Activated CD8-positive, alpha-beta memory T cell treated with anti-CD3 and anti-CD28 coated beads, Interleukin-2, amount 10 ng/mL, durations not matched to agents 7 days and 5 days (primary cell): ENCODE results near the gene POMT2. TPM values are rescaled to one million over a fixed set of nuclear protein-coding genes. Genes with fewer than 3 reads are reported as not detected.

ENCODE experiments used
- ATAC-seq: fragments of 150-1000 bp; cut with Tn5 transposase; one replicate; pipeline ENCODE4 v1.10.0; 2021; ENCODE audit warnings: moderate library complexity
- CTCF ChIA-PET: fragments of 350-600 bp; sonication (Branson Sonifier 250); formaldehyde crosslinking; loops from one replicate; lab custom pipeline; 2021; ENCODE audit warnings: antibody characterized with exemption; lab: Charles Lee
- DNase-seq: peaks from one replicate; pipeline ENCODE4 v3.0.0-alpha.2; 2020
- H3K27ac Mint-ChIP-seq: one replicate; pipeline ENCODE4 v1.8.0; 2021; ENCODE audit warnings: mild to moderate bottlenecking, mixed read lengths
- H3K27me3 Mint-ChIP-seq: one replicate; pipeline ENCODE4 v1.8.0; 2021; ENCODE audit warnings: mixed read lengths
- H3K36me3 Mint-ChIP-seq: one replicate; pipeline ENCODE4 v1.8.0; 2021; ENCODE audit warnings: mild to moderate bottlenecking, mixed read lengths
- H3K4me1 Mint-ChIP-seq: one replicate; pipeline ENCODE4 v1.8.0; 2021; ENCODE audit warnings: mixed read lengths
- H3K4me3 Mint-ChIP-seq: one replicate; pipeline ENCODE4 v1.8.0; 2021; ENCODE audit warnings: mild to moderate bottlenecking, moderate library complexity, mixed read lengths
- H3K9me3 Mint-ChIP-seq: one replicate; pipeline ENCODE4 v1.8.0; 2022; ENCODE audit warnings: low read depth, mixed read lengths
- total RNA-seq, 2 experiments: library from RNA; stranded (reverse); gene quantifications; one replicate each; pipeline ENCODE4 v1.2.3, GENCODE V29; 2021

POMT2 gene
- total RNA-seq, 2 experiments from 2014 or later = 14.3 to 16.2 TPM

DNA sequence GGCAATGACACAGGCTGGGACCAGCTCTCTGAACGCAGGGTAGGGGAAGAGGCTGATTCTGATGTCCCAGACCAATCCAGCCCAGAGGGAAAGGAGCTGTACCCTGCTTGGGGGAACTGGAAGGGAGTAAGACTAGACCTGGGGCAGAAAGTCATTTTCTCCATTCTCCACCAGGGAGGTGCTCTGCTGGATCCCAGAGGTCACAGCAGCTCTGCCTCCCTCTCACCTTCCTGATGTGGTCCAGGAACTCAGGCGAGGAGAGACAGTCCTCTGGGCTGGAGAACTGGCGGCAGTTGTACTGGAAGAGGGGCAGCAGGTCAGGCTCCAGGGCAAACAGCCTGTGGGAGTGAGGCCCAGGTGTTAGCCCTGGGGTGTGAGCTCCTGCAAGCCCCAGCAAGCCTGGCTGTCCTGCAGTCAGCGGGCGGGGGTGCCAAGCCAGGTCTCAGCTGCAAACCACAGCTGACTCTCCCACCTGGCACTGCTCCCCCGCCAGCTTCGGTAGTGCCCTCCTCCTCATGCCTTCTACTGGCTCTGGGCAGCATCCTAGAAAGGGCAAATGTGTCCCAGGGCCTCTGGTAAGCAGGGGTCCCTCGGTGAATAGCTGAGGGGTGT lies 51.6 kb downstream of the POMT2 start:
- Mint-ChIP-seq H3K27ac (no peak overlapping the region), H3K9me3 (peaks cover 2% of the 10 kb centered on the region), H3K4me1 (no peaks in the 10 kb centered on the region), H3K36me3 (no peaks in the 10 kb centered on the region), H3K27me3 (peaks cover 45% of the 10 kb centered on the region), H3K4me3 (no peak overlapping the region)
- ATAC-seq (no peak), DNase-seq (no peak)
- CTCF ChIA-PET = interaction anchor here (1.0 kb wide), 1 partner anchor 47 kb away, joined by 3 read pairs; no protein-coding TSS in a partner anchor

DNA sequence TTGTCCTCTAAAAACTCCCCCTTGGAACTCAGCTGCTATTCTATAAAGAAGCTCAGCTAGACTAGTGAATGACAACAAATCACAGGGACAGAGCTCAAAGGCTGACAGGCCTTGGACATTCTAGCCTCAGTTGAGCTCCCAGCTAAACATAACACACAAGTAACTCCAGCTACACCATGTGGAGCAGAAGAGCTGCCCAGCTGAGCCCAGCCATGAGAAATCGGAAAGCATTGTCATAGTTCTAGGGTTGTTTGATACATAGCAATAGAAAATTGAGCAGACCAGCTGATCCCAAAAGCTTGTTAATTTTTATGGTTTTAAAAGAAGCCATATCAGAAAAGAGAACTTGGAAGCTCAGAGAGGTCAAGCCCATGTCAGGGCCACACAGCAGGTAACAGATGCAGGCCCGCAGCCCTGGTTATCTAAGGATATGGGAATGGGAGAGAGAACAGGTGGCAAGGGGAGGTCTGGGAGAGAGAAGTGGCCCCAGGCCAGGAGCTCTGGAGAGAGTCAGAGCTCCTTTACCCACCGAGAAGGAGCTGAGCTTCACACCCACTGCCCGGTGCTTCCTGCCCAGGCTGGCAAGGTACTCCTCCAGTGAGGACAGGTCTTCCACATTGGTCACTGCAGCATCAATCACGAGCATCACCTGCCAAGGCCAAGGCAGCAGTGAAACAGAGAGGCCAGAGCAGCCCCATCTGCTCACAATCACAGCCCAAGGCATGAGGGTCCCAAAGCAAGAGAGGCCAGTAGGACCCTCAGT lies 52.6 kb downstream of the POMT2 start:
- ATAC-seq = no peak
- CTCF ChIA-PET = interaction anchor here (1.0 kb wide), 1 partner anchor 48 kb away, joined by 3 read pairs; no protein-coding TSS in a partner anchor
- Mint-ChIP-seq H3K27ac (no peak overlapping the region), H3K9me3 (peaks cover 2% of the 10 kb centered on the region), H3K4me1 (no peaks in the 10 kb centered on the region), H3K27me3 (peaks cover 53% of the 10 kb centered on the region), H3K4me3 (no peak overlapping the region), H3K36me3 (no peaks in the 10 kb centered on the region)
- DNase-seq = no peak

DNA sequence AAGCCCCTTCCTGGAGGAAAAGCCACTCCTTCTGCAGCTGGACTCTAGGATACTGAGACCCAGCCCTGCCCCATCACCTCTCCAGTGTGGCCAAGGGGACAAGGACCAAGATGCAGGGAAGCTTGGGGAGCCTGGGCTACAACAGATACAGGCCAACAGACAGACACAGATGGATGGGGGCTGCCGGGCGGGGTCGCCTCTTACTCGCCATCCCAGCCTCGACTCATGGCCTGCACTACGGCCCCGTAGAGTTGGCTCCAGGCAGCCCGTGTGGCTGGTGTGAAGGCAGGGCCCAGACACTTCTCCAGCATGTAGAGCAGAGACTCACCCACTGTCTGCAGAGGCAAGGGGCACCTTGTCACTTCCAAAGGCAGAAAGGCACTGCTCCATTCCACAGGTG lies 54.3 kb downstream of the POMT2 start:
- Mint-ChIP-seq H3K36me3 (no peaks in the 10 kb centered on the region), H3K27me3 (peaks cover 45% of the 10 kb centered on the region), H3K4me1 (no peaks in the 10 kb centered on the region), H3K9me3 (peaks cover 2% of the 10 kb centered on the region), H3K27ac (no peak overlapping the region), H3K4me3 (no peak overlapping the region)
- no peak for DNase-seq
- CTCF ChIA-PET = no interaction called here
- no peak for ATAC-seq

DNA sequence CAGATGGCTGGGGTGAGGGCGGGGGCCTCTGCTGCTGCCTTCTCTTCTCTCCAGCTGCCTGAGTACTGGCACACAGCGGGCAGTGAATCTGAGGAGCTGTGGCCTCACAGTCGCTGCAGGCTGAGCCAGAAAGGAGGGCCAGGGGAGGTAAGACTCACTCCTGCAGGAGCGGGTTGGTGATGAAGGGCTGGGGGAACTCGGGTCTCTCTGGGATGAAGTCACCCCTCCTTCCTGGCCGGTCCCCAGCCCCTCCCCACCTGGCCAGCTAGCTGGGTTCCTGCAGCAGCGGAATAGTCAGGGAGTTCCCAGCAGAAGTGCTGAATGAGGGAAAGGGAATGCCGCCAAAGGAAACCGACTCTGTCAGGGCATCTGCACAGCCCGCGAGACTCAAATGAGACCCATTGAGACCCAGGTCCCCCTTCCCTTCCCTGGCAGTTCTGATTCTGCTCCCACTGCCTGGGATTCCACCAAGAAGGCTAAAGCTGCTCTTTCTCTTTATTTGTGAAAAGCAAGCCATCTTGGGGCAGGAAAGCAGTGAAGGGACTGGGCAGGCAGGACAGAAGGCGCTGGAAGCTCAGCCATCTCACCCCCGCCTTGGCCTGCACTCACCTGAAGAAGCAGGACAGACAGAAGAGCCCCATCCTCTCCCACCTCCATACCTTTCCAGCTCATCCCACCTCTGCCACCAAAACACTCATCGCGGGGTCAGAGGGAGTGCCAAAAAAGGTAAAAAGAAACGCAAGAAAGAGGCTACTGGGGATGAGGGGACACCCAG lies 54.9 kb downstream of the POMT2 start:
- H3K9me3 Mint-ChIP-seq = peaks cover 2% of the 10 kb centered on the region
- peaks cover 46% of the 10 kb centered on the region for H3K27me3 Mint-ChIP-seq
- no peak overlapping the region for H3K27ac Mint-ChIP-seq
- no peak for ATAC-seq
- H3K4me3 Mint-ChIP-seq = no peak overlapping the region
- no peaks in the 10 kb centered on the region for H3K36me3 Mint-ChIP-seq
- CTCF ChIA-PET = no interaction called here
- no peaks in the 10 kb centered on the region for H3K4me1 Mint-ChIP-seq
- no peak for DNase-seq

DNA sequence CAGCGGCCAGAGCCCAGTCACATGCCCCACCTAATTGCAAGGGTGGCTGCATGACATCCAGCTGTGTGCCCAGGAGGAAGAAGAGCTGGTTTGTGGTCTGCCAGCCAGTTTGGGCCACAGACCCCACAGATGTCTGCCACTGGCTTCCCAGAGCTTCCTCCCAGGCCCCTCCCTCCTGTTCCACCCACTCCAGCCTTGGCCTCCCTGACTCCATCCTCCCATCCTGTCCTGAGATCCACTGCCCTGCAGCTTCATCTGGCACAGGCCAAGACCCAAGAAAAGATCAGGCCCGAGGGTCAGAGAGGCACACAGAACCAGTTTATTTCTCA lies 55.5 kb downstream of the POMT2 start:
- ATAC-seq = no peak
- DNase-seq = no peak
- no peaks in the 10 kb centered on the region for H3K36me3 Mint-ChIP-seq
- no peak overlapping the region for H3K27ac Mint-ChIP-seq
- no peak overlapping the region for H3K4me3 Mint-ChIP-seq
- no peaks in the 10 kb centered on the region for H3K4me1 Mint-ChIP-seq
- peaks cover 44% of the 10 kb centered on the region for H3K27me3 Mint-ChIP-seq
- CTCF ChIA-PET = no interaction called here
- H3K9me3 Mint-ChIP-seq = peaks cover 2% of the 10 kb centered on the region

DNA sequence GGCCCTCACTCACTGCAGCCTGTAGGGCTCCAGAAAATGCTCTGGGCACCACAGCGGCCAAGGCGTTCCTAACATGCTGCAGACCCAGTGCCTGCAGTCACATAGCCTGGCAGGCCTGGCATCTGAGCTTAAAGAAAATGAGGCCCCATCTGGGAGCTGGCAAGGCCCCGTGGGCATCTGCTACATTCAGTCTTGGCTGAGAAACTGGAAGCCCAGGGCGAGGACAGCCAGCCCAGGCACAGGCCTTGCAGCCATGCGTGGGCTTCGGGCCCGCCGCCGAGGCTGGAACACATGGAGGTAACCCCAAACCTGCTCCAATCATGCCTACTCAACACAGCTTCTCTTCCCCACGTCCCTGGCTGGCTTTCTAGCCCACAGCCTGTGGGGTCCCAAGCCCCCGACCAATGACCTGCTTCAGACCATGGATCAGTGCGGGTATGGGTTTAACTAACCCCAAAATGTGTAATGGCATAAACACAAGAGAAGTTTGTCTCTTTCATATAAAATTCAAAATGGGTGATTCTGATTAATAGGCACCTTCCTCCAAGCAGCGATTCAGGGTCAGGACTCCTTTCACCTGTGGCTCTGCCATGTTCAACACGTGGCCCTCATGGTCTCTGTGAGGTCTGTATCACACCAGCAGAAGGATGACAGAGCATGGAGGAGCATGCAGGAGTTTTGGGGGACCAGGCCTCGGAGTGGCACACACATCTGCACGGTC lies 56.1 kb downstream of the POMT2 start:
- H3K9me3 Mint-ChIP-seq = peaks cover 2% of the 10 kb centered on the region
- no peak overlapping the region for H3K27ac Mint-ChIP-seq
- ATAC-seq = no peak
- CTCF ChIA-PET = no interaction called here
- H3K4me3 Mint-ChIP-seq = no peak overlapping the region
- H3K27me3 Mint-ChIP-seq = peaks cover 39% of the 10 kb centered on the region
- DNase-seq = no peak
- H3K36me3 Mint-ChIP-seq = no peaks in the 10 kb centered on the region
- no peaks in the 10 kb centered on the region for H3K4me1 Mint-ChIP-seq

DNA sequence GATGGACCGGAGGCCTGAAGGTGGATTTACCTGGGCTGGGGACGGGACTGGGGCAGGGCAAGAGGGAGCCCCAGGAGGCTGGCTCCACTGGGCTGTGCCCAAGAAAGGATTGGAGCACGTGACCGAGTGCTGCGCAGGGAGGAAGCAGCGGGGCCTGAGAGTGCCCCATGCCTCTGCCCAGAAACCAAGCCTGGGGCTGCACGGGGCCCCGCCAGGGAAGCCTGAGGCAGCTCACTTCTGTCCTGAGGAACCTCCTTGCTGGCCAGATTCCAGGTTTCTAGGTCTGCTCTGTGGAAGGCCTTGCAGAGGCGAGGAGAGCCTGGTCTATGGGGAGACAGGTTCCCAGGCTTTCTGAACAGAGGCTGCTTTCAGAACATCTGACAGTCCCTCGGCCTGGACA lies 60.1 kb downstream of the POMT2 start:
- DNase-seq = no peak
- H3K9me3 Mint-ChIP-seq = no peaks in the 10 kb centered on the region
- CTCF ChIA-PET = no interaction called here
- peaks cover 20% of the 10 kb centered on the region for H3K27me3 Mint-ChIP-seq
- no peak overlapping the region for H3K27ac Mint-ChIP-seq
- no peak overlapping the region for H3K4me3 Mint-ChIP-seq
- H3K4me1 Mint-ChIP-seq = no peaks in the 10 kb centered on the region
- no peak for ATAC-seq
- no peaks in the 10 kb centered on the region for H3K36me3 Mint-ChIP-seq

DNA sequence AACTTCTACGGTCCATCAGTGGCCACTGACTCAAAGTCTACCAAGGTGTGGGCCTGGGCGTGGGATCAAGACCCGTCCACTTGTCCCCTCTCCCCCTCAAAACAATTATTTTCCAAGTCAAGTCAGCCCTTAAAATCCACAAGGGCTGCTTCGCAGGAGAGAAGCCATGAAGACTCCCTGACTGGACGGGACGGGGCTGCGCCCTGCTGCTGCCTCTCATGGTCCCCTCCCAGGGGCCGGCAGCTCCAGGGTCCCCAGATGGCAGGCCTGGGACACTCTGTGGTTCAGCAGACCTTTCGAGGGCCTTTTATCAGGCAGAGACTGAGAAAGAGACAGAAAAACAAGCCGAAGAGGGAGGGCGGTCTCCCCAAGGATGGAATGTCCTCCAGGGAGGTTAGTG lies 60.5 kb downstream of the POMT2 start:
- ATAC-seq (no peak), DNase-seq (no peak)
- Mint-ChIP-seq H3K27me3 (peaks cover 20% of the 10 kb centered on the region), H3K9me3 (no peaks in the 10 kb centered on the region), H3K27ac (no peak overlapping the region), H3K4me1 (no peaks in the 10 kb centered on the region), H3K4me3 (no peak overlapping the region), H3K36me3 (no peaks in the 10 kb centered on the region)
- CTCF ChIA-PET = no interaction called here

DNA sequence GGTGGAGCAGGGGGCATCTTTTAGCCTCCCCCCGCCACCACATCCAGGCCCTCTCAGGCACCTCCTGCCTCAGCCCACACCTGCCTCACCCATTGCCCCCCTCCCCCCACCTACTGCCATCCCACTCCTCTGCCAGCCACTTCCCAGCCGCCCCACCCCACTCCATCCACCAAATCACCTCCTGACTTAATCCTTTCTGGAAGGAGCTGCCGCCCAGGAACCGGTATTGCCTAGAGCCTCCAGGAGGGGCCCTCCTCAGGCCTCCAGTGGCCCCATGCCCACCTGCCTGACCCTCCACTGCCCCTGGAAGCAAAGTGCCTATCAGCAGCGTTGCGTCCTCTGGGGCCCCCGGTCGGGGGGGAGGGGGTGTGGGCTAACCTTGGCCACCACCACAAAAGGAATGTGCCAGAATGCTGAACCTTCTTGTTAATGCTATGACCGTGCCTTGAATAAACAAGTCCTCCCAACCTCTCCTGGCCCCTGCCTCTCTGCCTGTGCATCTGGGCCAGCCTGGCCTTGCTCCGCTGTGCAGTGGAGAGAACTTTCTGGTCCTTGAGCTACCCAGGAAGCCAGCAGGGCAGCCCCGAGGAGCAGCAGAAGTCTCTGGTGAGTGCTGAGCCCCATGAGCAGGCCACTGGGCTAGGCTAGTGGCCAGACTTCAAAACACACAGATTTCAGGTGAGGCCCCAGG lies 61.5 kb downstream of the POMT2 start:
- CTCF ChIA-PET = no interaction called here
- no peak overlapping the region for H3K27ac Mint-ChIP-seq
- H3K4me1 Mint-ChIP-seq = no peaks in the 10 kb centered on the region
- peaks cover 21% of the 10 kb centered on the region for H3K27me3 Mint-ChIP-seq
- ATAC-seq = no peak
- H3K36me3 Mint-ChIP-seq = no peaks in the 10 kb centered on the region
- no peak for DNase-seq
- no peaks in the 10 kb centered on the region for H3K9me3 Mint-ChIP-seq
- no peak overlapping the region for H3K4me3 Mint-ChIP-seq

DNA sequence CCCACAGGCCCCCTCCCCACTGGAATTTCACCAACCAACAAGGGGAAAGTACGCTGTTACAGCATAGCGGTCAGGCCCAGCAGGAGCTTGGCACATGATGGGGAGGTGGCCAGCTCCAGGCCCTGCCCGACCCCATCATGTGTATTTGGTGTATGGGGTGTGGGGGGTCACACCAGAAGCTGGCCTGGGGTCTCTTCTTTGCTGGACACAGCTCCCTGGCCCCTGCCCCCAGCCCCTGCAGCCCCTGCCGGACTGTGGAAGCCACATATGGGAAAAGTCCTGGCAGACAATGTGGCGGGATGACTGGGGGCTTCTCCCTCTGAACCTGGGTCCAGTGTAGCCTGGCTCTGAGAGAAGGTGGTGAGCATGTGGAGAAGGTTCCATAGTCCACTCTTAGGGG lies 62.1 kb downstream of the POMT2 start:
- Mint-ChIP-seq H3K27me3 (peaks cover 22% of the 10 kb centered on the region), H3K36me3 (no peaks in the 10 kb centered on the region), H3K4me1 (no peaks in the 10 kb centered on the region), H3K9me3 (no peaks in the 10 kb centered on the region), H3K4me3 (no peak overlapping the region), H3K27ac (no peak overlapping the region)
- CTCF ChIA-PET = no interaction called here
- ATAC-seq (no peak), DNase-seq (no peak)

DNA sequence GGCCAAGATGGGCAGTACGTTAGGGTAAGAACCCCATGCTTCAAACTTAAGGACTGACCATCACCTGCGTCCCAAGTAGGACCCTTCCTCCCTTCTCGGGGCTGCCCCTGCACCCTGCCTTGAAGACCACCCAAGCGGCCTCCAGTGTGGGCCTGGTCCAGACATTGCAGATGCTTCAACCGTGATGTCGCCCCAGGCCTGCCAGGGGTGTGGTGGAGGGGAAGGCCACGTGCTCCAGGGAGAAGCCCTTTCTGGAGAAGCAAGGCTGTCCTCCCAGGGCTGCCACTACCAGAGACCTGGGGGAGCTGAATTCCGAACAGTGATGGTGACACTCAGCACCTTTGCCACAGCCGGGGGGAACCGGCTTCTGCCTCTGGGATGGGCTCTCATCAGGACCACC lies 63.0 kb downstream of the POMT2 start:
- CTCF ChIA-PET = no interaction called here
- no peaks in the 10 kb centered on the region for H3K9me3 Mint-ChIP-seq
- no peak for ATAC-seq
- H3K27me3 Mint-ChIP-seq = peaks cover 14% of the 10 kb centered on the region
- H3K4me3 Mint-ChIP-seq = no peak overlapping the region
- no peaks in the 10 kb centered on the region for H3K36me3 Mint-ChIP-seq
- no peak for DNase-seq
- no peak overlapping the region for H3K27ac Mint-ChIP-seq
- H3K4me1 Mint-ChIP-seq = no peaks in the 10 kb centered on the region

DNA sequence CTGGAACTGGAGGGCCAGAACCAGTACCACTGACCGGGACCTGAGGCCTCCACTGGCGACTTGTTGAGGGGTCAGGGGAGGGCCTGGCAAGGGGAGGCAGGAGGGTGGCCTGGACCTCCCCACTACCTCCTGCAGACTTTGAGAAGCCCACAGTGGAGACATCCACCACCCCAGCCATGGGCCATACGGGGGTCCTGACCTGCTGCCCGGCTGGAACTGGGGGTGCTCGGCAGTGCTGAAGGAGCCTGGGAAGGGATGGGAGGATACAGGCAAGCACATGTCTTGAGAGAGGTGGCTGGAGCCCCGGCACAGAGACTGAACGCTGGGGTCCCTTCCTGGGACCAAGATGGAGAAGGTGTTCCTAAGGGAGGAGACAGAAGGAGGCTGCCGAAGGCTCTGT lies 64.0 kb downstream of the POMT2 start:
- no peaks in the 10 kb centered on the region for H3K9me3 Mint-ChIP-seq
- CTCF ChIA-PET = no interaction called here
- DNase-seq = no peak
- no peaks in the 10 kb centered on the region for H3K36me3 Mint-ChIP-seq
- H3K27ac Mint-ChIP-seq = no peak overlapping the region
- ATAC-seq = no peak
- no peaks in the 10 kb centered on the region for H3K4me1 Mint-ChIP-seq
- H3K4me3 Mint-ChIP-seq = no peak overlapping the region
- H3K27me3 Mint-ChIP-seq = peaks cover 9% of the 10 kb centered on the region
